MM.1S (cell line): ENCODE measurements around the gene NKAPD1.
A peak's percentile ranks its signal among the peaks of the same experiment; 100 is the strongest.

Experiments
- DNase-seq: peaks from one replicate; pipeline ENCODE4 v3.0.0-alpha.2; 2015
- H2AFZ ChIP-seq: fragments of 300-600 bp; sonication (generic); 2 replicates; pipeline ENCODE4 v1.6.0; 2016; ENCODE audit warnings: antibody characterized with exemption, low read length
- H3F3A ChIP-seq: fragments of 300-600 bp; sonication (generic); 2 replicates; pipeline ENCODE4 v1.6.1; 2016; ENCODE audit warnings: mild to moderate bottlenecking, antibody characterized with exemption, low read length, moderate library complexity, mixed read lengths; ENCODE audit not compliant: insufficient read depth
- H3K27ac ChIP-seq: fragments of 300-600 bp; sonication (generic); 2 replicates; pipeline ENCODE4 v1.5.1; 2016; ENCODE audit warnings: mild to moderate bottlenecking, low read length
- H3K27me3 ChIP-seq: fragments of 300-600 bp; sonication (generic); replicated peaks from 2 replicates; pipeline ENCODE4 v1.6.0; 2016; ENCODE audit warnings: low read length; ENCODE audit not compliant: insufficient read depth
- H3K36me3 ChIP-seq: fragments of 300-600 bp; sonication (generic); replicated peaks from 2 replicates; pipeline ENCODE4 v1.6.1; 2016; ENCODE audit warnings: mild to moderate bottlenecking, low read length, mixed read lengths; ENCODE audit not compliant: insufficient read depth
- H3K4me1 ChIP-seq: fragments of 300-600 bp; sonication (generic); 2 replicates; pipeline ENCODE4 v1.6.1; 2016; ENCODE audit warnings: low read length, mixed read lengths
- H3K4me2 ChIP-seq: fragments of 300-600 bp; sonication (generic); 2 replicates; pipeline ENCODE4 v1.6.0; 2016; ENCODE audit warnings: low read depth, low read length
- H3K4me3 ChIP-seq: fragments of 300-600 bp; sonication (generic); 2 replicates; pipeline ENCODE4 v1.5.1; 2016; ENCODE audit warnings: low read length, mixed read lengths
- H3K79me2 ChIP-seq: fragments of 300-600 bp; sonication (generic); 2 replicates; pipeline ENCODE4 v1.6.1; 2016; ENCODE audit warnings: mixed run types, low read length, mixed read lengths
- H3K9ac ChIP-seq: fragments of 300-600 bp; sonication (generic); 2 replicates; pipeline ENCODE4 v1.6.1; 2016; ENCODE audit warnings: low read length, mixed read lengths
- H3K9me2 ChIP-seq: fragments of 300-600 bp; sonication (generic); replicated peaks from 2 replicates; pipeline ENCODE4 v1.6.1; 2016; ENCODE audit warnings: mild to moderate bottlenecking, low read length, mixed read lengths; ENCODE audit not compliant: insufficient read depth
- H3K9me3 ChIP-seq: fragments of 300-600 bp; sonication (generic); replicated peaks from 2 replicates; pipeline ENCODE4 v1.6.1; 2016; ENCODE audit warnings: mild to moderate bottlenecking, low read length, mixed read lengths; ENCODE audit not compliant: insufficient read depth
- H4K20me1 ChIP-seq: fragments of 300-600 bp; sonication (generic); 2 replicates; pipeline ENCODE4 v1.6.1; 2016; ENCODE audit warnings: mild to moderate bottlenecking, low read length, moderate library complexity, mixed read lengths; ENCODE audit not compliant: insufficient read depth
- EZH2 ChIP-seq: fragments of 300-600 bp; sonication (generic); optimal IDR thresholded peaks from 2 replicates; pipeline ENCODE3; 2017; ENCODE audit warnings: low read depth, mild to moderate bottlenecking, antibody characterized with exemption, low read length, mixed read lengths
- EZH2phosphoT487 ChIP-seq: fragments of 300-600 bp; sonication (generic); IDR thresholded peaks from 2 replicates; pipeline ENCODE4 v1.6.1; 2018; ENCODE audit warnings: antibody characterized with exemption, low read length
- TF ChIP-seq, protein P1 (sequence below): fragments of 300-600 bp; sonication (generic); IDR thresholded peaks from 2 replicates; pipeline ENCODE4 v1.5.1; 2016; ENCODE audit warnings: antibody characterized with exemption, low read length, mixed read lengths

Gene NKAPD1

DNA sequence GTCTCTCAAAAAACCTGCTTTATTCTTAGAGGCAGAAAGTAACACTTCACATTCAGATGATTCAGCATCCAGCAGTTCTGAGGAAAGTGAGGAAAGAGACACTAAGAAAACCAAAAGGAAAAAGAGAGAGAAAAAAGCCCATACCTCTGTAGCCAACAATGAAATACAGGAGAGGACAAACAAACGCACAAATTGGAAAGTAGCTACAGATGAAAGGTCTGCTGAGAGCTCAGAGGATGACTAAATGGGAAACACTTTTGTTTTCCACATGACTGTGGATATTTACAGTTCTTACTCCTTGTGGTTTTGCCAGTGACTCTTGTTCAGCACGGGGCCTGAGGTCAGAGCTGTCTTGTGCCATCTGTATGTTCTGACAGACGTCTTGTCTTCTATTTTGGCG lies 8.6 kb downstream of the NKAPD1 start:
- Histone ChIP-seq H3K36me3 (peaks cover 19% of the 10 kb centered on the region), H2AFZ (no peak overlapping the region), H3K4me3 (no peak overlapping the region), H3K4me1 (peaks cover 3% of the 10 kb centered on the region; the same call in 1 of the 2 replicates), H3K27me3 (no peaks in the 10 kb centered on the region), H3K9me3 (no peaks in the 10 kb centered on the region), H3K9me2 (no peaks in the 10 kb centered on the region), H3K4me2 (no peak overlapping the region), H3K9ac (no peak overlapping the region), H3K79me2 (peaks cover 50% of the 10 kb centered on the region), H3F3A (peaks cover 39% of the 10 kb centered on the region), H3K27ac (no peak overlapping the region), H4K20me1 (no peaks in the 10 kb centered on the region)
- TF ChIP-seq EZH2: no peak
- TF ChIP-seq EZH2phosphoT487: no peak
- TF ChIP-seq, protein P1, sequence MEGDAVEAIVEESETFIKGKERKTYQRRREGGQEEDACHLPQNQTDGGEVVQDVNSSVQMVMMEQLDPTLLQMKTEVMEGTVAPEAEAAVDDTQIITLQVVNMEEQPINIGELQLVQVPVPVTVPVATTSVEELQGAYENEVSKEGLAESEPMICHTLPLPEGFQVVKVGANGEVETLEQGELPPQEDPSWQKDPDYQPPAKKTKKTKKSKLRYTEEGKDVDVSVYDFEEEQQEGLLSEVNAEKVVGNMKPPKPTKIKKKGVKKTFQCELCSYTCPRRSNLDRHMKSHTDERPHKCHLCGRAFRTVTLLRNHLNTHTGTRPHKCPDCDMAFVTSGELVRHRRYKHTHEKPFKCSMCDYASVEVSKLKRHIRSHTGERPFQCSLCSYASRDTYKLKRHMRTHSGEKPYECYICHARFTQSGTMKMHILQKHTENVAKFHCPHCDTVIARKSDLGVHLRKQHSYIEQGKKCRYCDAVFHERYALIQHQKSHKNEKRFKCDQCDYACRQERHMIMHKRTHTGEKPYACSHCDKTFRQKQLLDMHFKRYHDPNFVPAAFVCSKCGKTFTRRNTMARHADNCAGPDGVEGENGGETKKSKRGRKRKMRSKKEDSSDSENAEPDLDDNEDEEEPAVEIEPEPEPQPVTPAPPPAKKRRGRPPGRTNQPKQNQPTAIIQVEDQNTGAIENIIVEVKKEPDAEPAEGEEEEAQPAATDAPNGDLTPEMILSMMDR: no peak
- DNase-seq: no peak

DNA sequence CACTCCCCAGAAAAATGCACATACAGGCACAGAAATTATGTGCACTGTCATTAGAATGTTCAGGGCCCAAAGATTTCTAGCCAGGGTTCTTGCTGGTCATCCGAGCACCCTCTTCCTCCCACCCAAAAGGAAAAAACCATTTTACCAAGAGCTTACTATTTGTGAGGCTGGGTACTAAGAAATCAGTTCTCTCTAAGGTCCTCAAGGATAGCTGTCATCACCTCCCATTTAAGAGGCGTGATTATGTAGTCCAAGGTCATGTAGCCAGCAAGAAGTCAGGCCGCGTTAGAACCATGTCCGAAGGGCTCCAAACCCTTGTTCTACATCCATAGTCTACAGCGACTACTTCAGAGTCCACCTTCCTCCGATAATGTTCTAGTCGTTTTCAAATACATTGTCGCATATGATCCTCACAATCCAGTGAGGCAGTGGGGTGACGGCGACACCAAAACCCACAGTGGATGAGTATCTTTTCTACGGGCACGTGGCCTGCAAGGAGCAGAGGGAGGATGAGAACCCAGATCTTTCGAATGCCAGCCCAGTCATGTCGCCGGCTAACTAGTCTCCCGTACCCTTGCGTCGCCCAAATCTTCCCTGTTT lies 11.8 kb downstream of the NKAPD1 start:
- peaks cover 39% of the 10 kb centered on the region for H3F3A ChIP-seq
- DNase-seq: peak; percentile 49
- peaks cover 78% of the 10 kb centered on the region for H3K79me2 ChIP-seq
- H3K27ac ChIP-seq: peak overlapping the region; percentile 47; the same call in 1 of the 2 replicates
- H2AFZ ChIP-seq: peak overlapping the region; percentile 76
- peak overlapping the region; percentile 90 for H3K4me2 ChIP-seq
- H3K9me2 ChIP-seq: no peaks in the 10 kb centered on the region
- H3K36me3 ChIP-seq: peaks cover 25% of the 10 kb centered on the region
- H3K27me3 ChIP-seq: no peaks in the 10 kb centered on the region
- H3K9ac ChIP-seq: peak overlapping the region; percentile 82
- peak overlapping the region; percentile 95 for H3K4me3 ChIP-seq
- H3K4me1 ChIP-seq: peaks cover 10% of the 10 kb centered on the region; the same call in 1 of the 2 replicates
- TF ChIP-seq EZH2 (no peak), EZH2phosphoT487 (no peak)
- TF ChIP-seq, protein P1: no peak
- H4K20me1 ChIP-seq: no peaks in the 10 kb centered on the region
- H3K9me3 ChIP-seq: no peaks in the 10 kb centered on the region

DNA sequence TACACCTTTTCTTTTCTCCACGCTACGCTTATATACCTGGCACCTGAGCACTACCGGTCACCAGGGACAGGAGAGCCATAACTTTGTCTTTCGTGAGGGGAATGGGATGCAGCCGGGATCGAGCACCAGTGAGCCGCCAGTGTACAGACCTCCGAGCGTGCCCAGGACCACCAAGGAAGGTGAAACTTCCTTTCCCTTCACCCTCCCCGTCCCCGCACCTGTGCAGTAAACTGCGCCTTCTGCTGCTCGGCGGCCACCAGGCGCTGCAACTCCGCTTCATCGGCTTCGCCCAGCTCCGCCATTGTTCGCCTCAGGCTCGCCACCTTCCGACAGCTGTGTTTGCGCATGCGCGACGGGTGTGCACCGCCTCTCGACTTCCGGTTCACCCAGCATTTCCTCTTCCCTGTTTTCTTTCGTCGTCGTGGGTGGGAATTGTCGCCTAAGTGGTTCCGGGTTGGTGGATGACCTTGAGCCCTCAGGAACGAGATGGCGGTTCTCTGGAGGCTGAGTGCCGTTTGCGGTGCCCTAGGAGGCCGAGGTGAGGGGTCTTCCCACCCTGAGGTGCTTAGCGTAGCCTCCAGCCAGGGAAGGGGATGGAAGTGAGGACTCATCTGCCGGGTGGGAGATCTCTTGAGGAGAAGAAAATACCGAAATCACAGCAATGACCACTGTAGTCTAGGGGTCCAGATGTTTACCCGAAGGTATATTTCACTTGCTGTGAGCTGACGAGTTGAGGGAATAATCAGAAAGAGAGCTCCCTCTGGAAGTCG lies 12.5 kb downstream of the NKAPD1 start, which contains the start of the genes SDHD and TIMM8B:
SDHD (plus strand) TSS at position 452 of the 770 bp plus-strand sequence; CDS start at position 487, 35 bp downstream.
TIMM8B (minus strand) TSS at position 335 of the 770 bp plus-strand sequence; CDS start at position 302, 33 bp downstream.
- no peak for TF ChIP-seq EZH2phosphoT487
- TF ChIP-seq, protein P1: peak; percentile 28
- H3K9me3 ChIP-seq: no peaks in the 10 kb centered on the region
- peaks cover 10% of the 10 kb centered on the region; the same call in 1 of the 2 replicates for H3K4me1 ChIP-seq
- peak; percentile 98 for DNase-seq
- H3K36me3 ChIP-seq: peaks cover 29% of the 10 kb centered on the region
- peak within 1 kb of the TSS; percentile 95 for H3K4me3 ChIP-seq
- H3F3A ChIP-seq: peaks cover 38% of the 10 kb centered on the region
- H3K4me2 ChIP-seq: peak within 1 kb of the TSS; percentile 90
- H3K9me2 ChIP-seq: no peaks in the 10 kb centered on the region
- H2AFZ ChIP-seq: peak within 1 kb of the TSS; percentile 76
- no peaks in the 10 kb centered on the region for H4K20me1 ChIP-seq
- H3K27me3 ChIP-seq: no peaks in the 10 kb centered on the region
- H3K79me2 ChIP-seq: peaks cover 82% of the 10 kb centered on the region
- peak within 1 kb of the TSS; percentile 47; the same call in 1 of the 2 replicates for H3K27ac ChIP-seq
- H3K9ac ChIP-seq: peak within 1 kb of the TSS; percentile 82
